Neuron (in vitro differentiated cells): ENCODE measurements around the gene SORL1.

Experiments
- H2AFZ ChIP-seq: one replicate; pipeline ENCODE4 v1.6.1; 2013; ENCODE audit warnings: low read depth, mild to moderate bottlenecking, inconsistent platforms, low read length, moderate library complexity
- H3K27me3 ChIP-seq: one replicate; pipeline ENCODE4 v1.6.1; 2013; ENCODE audit warnings: low read length; ENCODE audit not compliant: insufficient read depth
- H3K36me3 ChIP-seq: one replicate; pipeline ENCODE4 v1.6.1; 2013; ENCODE audit warnings: low read length; ENCODE audit not compliant: insufficient read depth
- H3K4me1 ChIP-seq: one replicate; pipeline ENCODE4 v1.6.1; 2013; ENCODE audit warnings: low read length; ENCODE audit not compliant: insufficient read depth
- H3K4me3 ChIP-seq: 2 replicates; pipeline ENCODE4 v1.5.1; 2013; ENCODE audit warnings: mild to moderate bottlenecking, low read length, moderate library complexity
- H3K9me3 ChIP-seq: one replicate; pipeline ENCODE4 v1.6.1; 2013; ENCODE audit warnings: low read length

SORL1 gene

GRCh38 chr11:121555121-121555520 is 103.0 kb downstream of the SORL1 start:
- Histone ChIP-seq H3K36me3 (peaks cover 28% of the 10 kb centered on the region), H3K4me1 (peaks cover 17% of the 10 kb centered on the region), H2AFZ (no peak overlapping the region), H3K27me3 (no peaks in the 10 kb centered on the region), H3K9me3 (no peaks in the 10 kb centered on the region), H3K4me3 (no peak overlapping the region)

- H3K4me1 ChIP-seq, result peaks cover 13% of the 10 kb centered on the region
- no peaks in the 10 kb centered on the region for H3K9me3 ChIP-seq
- H2AFZ ChIP-seq, result no peak overlapping the region
- no peak overlapping the region for H3K4me3 ChIP-seq
- peaks cover 32% of the 10 kb centered on the region for H3K36me3 ChIP-seq
- H3K27me3 ChIP-seq, result no peaks in the 10 kb centered on the region
These were observed 104.8 kb downstream of the SORL1 start for GRCh38 chr11:121556937-121557336.

- Histone ChIP-seq H2AFZ (no peak overlapping the region), H3K27me3 (no peaks in the 10 kb centered on the region), H3K36me3 (peaks cover 32% of the 10 kb centered on the region), H3K4me3 (no peak overlapping the region), H3K4me1 (peaks cover 9% of the 10 kb centered on the region), H3K9me3 (no peaks in the 10 kb centered on the region)
These were observed 105.2 kb downstream of the SORL1 start for GRCh38 chr11:121557348-121557747.

GRCh38 chr11:121559606-121560200 is 107.6 kb downstream of the SORL1 start:
- peaks cover 4% of the 10 kb centered on the region for H3K4me1 ChIP-seq
- no peaks in the 10 kb centered on the region for H3K27me3 ChIP-seq
- H3K9me3 ChIP-seq, result no peaks in the 10 kb centered on the region
- H2AFZ ChIP-seq, result no peak overlapping the region
- peaks cover 32% of the 10 kb centered on the region for H3K36me3 ChIP-seq
- H3K4me3 ChIP-seq, result no peak overlapping the region

- Histone ChIP-seq H3K27me3 (no peaks in the 10 kb centered on the region), H3K9me3 (no peaks in the 10 kb centered on the region), H3K4me1 (no peaks in the 10 kb centered on the region), H3K36me3 (peaks cover 32% of the 10 kb centered on the region), H2AFZ (no peak overlapping the region), H3K4me3 (no peak overlapping the region)
These were observed 108.1 kb downstream of the SORL1 start for GRCh38 chr11:121560236-121560635.

GRCh38 chr11:121561240-121561639 is 109.1 kb downstream of the SORL1 start:
- Histone ChIP-seq H3K4me1 (no peaks in the 10 kb centered on the region), H2AFZ (no peak overlapping the region), H3K27me3 (no peaks in the 10 kb centered on the region), H3K36me3 (peaks cover 26% of the 10 kb centered on the region), H3K4me3 (no peak overlapping the region), H3K9me3 (no peaks in the 10 kb centered on the region)

- Histone ChIP-seq H3K4me3 (no peak overlapping the region), H3K4me1 (no peaks in the 10 kb centered on the region), H3K36me3 (peaks cover 30% of the 10 kb centered on the region), H2AFZ (no peak overlapping the region), H3K9me3 (no peaks in the 10 kb centered on the region), H3K27me3 (no peaks in the 10 kb centered on the region)
These were observed 109.6 kb downstream of the SORL1 start for GRCh38 chr11:121561716-121562115.

GRCh38 chr11:121563003-121563402 is 110.9 kb downstream of the SORL1 start:
- no peaks in the 10 kb centered on the region for H3K4me1 ChIP-seq
- H3K9me3 ChIP-seq, result no peaks in the 10 kb centered on the region
- H3K4me3 ChIP-seq, result no peak overlapping the region
- peaks cover 33% of the 10 kb centered on the region for H3K36me3 ChIP-seq
- H3K27me3 ChIP-seq, result no peaks in the 10 kb centered on the region
- H2AFZ ChIP-seq, result no peak overlapping the region

- H3K9me3 ChIP-seq, result no peaks in the 10 kb centered on the region
- H3K4me3 ChIP-seq, result no peak overlapping the region
- H3K27me3 ChIP-seq, result no peaks in the 10 kb centered on the region
- no peaks in the 10 kb centered on the region for H3K4me1 ChIP-seq
- no peak overlapping the region for H2AFZ ChIP-seq
- H3K36me3 ChIP-seq, result peaks cover 25% of the 10 kb centered on the region
These were observed 112.0 kb downstream of the SORL1 start for GRCh38 chr11:121563900-121564822.

GRCh38 chr11:121564948-121565684 is 113.0 kb downstream of the SORL1 start:
- Histone ChIP-seq H3K36me3 (peaks cover 22% of the 10 kb centered on the region), H3K4me1 (no peaks in the 10 kb centered on the region), H3K9me3 (peaks cover 2% of the 10 kb centered on the region), H3K4me3 (no peak overlapping the region), H3K27me3 (no peaks in the 10 kb centered on the region), H2AFZ (no peak overlapping the region)

- H3K27me3 ChIP-seq, result no peaks in the 10 kb centered on the region
- H3K36me3 ChIP-seq, result peaks cover 18% of the 10 kb centered on the region
- no peaks in the 10 kb centered on the region for H3K4me1 ChIP-seq
- no peak overlapping the region for H3K4me3 ChIP-seq
- H3K9me3 ChIP-seq, result peaks cover 3% of the 10 kb centered on the region
- no peak overlapping the region for H2AFZ ChIP-seq
These were observed 114.4 kb downstream of the SORL1 start for GRCh38 chr11:121566279-121567168.

GRCh38 chr11:121567995-121568394 is 115.9 kb downstream of the SORL1 start:
- peaks cover 3% of the 10 kb centered on the region for H3K9me3 ChIP-seq
- H3K4me3 ChIP-seq, result no peak overlapping the region
- no peaks in the 10 kb centered on the region for H3K27me3 ChIP-seq
- peaks cover 11% of the 10 kb centered on the region for H3K4me1 ChIP-seq
- peaks cover 18% of the 10 kb centered on the region for H3K36me3 ChIP-seq
- H2AFZ ChIP-seq, result no peak overlapping the region
